ENCODE data around the gene GTF2A1L.
A peak's percentile ranks its signal among the peaks of the same experiment; 100 is the strongest.

The GTF2A1L gene

DNA sequence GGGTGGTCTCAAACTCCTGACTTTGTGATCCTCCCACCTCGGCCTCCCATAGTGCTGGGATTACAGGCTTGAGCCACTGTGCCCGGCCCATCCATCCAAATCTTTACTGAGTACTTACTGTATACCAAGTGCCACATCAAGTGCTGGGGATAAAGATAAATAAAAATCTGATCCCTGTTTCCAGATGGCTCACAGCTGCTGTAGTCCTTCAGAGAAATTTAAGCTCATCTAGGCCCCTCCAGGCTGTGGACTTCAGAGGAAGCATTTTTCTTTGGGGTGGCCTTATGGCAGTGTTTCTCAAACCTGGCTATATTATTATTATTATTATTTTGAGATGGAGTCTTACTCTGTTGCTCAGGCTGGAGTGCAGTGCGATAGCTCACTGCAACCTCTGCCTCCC, 33.7 kb upstream of the GTF2A1L start:
- TF ChIP-seq, protein P1, sequence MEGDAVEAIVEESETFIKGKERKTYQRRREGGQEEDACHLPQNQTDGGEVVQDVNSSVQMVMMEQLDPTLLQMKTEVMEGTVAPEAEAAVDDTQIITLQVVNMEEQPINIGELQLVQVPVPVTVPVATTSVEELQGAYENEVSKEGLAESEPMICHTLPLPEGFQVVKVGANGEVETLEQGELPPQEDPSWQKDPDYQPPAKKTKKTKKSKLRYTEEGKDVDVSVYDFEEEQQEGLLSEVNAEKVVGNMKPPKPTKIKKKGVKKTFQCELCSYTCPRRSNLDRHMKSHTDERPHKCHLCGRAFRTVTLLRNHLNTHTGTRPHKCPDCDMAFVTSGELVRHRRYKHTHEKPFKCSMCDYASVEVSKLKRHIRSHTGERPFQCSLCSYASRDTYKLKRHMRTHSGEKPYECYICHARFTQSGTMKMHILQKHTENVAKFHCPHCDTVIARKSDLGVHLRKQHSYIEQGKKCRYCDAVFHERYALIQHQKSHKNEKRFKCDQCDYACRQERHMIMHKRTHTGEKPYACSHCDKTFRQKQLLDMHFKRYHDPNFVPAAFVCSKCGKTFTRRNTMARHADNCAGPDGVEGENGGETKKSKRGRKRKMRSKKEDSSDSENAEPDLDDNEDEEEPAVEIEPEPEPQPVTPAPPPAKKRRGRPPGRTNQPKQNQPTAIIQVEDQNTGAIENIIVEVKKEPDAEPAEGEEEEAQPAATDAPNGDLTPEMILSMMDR (IDR thresholded peaks at IDR 0.05; ENCODE audit: low read depth, low read length): no peak
- no peak overlapping the region for H3K4me3 ChIP-seq (replicated peaks in 1 of 2; ENCODE audit: low read depth in 2 of 2, low read length in 2 of 2)
- DNase-seq (ENCODE audit: low read depth in 2 of 2): no peak

DNA sequence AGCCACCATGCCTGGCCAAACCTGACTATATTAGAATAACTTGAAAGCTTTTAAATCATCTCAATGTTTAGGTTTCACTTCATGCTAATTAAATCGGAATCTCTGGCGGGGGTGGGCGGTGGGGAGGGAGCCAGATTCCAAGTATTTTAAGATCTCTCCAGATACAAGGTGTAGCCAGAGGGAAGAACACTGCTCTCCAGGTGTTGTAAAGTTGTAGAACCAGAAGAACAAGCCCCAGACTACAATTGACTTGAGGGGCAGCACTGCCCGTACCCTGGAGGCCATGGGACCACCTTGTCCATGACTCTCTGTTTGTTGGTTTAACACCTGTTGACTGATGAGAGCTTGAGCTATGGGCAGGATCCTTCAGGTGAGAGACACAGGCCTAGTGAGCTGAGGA, 33.1 kb upstream of the GTF2A1L start:
- DNase-seq (ENCODE audit: low read depth in 2 of 2): no peak
- H3K4me3 ChIP-seq (replicated peaks in 1 of 2; ENCODE audit: low read depth in 2 of 2, low read length in 2 of 2): no peak overlapping the region
- TF ChIP-seq, protein P1 (IDR thresholded peaks at IDR 0.05; ENCODE audit: low read depth, low read length): no peak

- TF ChIP-seq, protein P1 (IDR thresholded peaks at IDR 0.05; ENCODE audit: low read depth, low read length): no peak
- DNase-seq (ENCODE audit: low read depth in 2 of 2): no peak
- no peak overlapping the region for H3K4me3 ChIP-seq (replicated peaks in 1 of 2; ENCODE audit: low read depth in 2 of 2, low read length in 2 of 2)
Measured at GRCh38 chr2:48586433-48586832, 31.2 kb upstream of the GTF2A1L start.

DNA sequence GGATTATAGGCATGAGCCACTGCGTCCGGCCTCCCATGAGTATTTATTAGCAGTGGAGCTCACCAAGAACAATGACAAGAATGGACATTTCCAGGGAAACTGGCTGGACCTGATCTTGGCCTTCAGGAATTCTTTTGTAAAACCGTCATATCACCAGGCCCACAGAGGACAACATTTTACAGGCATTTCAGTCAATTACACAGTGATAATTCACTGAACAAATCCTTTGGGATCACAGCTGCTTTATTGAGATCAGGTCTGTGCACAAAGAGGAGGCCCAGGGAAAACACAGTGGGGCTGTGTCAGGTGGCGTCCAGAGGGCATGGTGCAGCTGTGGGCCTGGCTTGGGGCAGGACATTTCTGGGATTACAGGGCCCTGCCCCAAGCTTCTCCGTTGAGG, 30.1 kb upstream of the GTF2A1L start:
- no peak overlapping the region for H3K4me3 ChIP-seq (replicated peaks in 1 of 2; ENCODE audit: low read depth in 2 of 2, low read length in 2 of 2)
- DNase-seq (ENCODE audit: low read depth in 2 of 2): no peak
- TF ChIP-seq, protein P1 (IDR thresholded peaks at IDR 0.05; ENCODE audit: low read depth, low read length): no peak

- DNase-seq (ENCODE audit: low read depth in 2 of 2): no peak
- no peak overlapping the region for H3K4me3 ChIP-seq (replicated peaks in 1 of 2; ENCODE audit: low read depth in 2 of 2, low read length in 2 of 2)
- TF ChIP-seq, protein P1 (IDR thresholded peaks at IDR 0.05; ENCODE audit: low read depth, low read length): no peak
Measured at GRCh38 chr2:48587961-48588360, 29.7 kb upstream of the GTF2A1L start.

GRCh38 chr2:48588745-48589144, 28.9 kb upstream of the GTF2A1L start:
- TF ChIP-seq, protein P1 (IDR thresholded peaks at IDR 0.05; ENCODE audit: low read depth, low read length): no peak
- DNase-seq (ENCODE audit: low read depth in 2 of 2): no peak

DNA sequence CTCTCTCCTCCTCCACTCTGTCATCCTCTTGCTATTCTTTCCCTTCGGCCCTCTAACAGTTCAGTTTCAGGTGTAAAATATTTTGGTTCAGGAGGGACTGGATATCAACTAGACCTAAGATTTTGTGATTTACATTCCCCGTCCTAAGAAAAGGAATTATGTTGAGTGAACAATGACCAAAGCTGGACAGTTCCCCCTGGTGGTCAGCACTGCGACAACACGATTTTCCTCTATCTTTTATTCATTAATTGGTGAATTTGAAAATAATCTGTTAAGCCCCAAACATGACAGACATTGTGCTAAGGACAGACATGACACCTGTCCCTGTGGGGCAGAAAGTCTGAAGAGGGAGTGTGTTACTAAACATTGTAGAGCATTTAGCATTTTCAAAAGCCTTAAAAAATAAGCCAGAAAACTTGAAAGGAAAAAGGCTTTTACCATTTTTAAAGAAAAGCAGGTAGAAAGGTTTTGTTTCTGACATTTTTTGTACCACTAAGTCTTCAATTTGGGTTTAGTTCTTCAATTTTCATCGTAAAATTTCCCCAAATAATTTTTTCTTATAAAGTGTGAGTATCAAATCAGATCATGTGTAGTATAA, 28.4 kb upstream of the GTF2A1L start:
- H3K4me3 ChIP-seq (replicated peaks in 1 of 2; ENCODE audit: low read depth in 2 of 2, low read length in 2 of 2): no peak overlapping the region
- peak; percentile 68 to 69 for DNase-seq (ENCODE audit: low read depth in 2 of 2)
- TF ChIP-seq, protein P1 (IDR thresholded peaks at IDR 0.05; ENCODE audit: low read depth, low read length): peak; percentile 69

More at GRCh38 chr2:48588745-48589144, 28.9 kb upstream of the GTF2A1L start:
- H3K4me3 ChIP-seq (replicated peaks in 1 of 2; ENCODE audit: low read depth in 2 of 2, low read length in 2 of 2): no peak overlapping the region
